Endometrial microvascular endothelial cells (primary cell): Measurements from ENCODE around the gene EI24. TPM values are rescaled to one million over a fixed set of nuclear protein-coding genes. Genes with fewer than 3 reads are reported as not detected.

ENCODE experiments used
- in situ Hi-C: cut with HindIII; loops from 2 replicates; pipeline ENCODE4 v1.10.0; 2017; ENCODE audit warnings: low sequenced_read_pairs, low pct_unique_long_range_greater_than_20kb; ENCODE audit errors: inconsistent ontology term
- total RNA-seq: library from RNA; depleted of rRNA; stranded (reverse); fragments of >200 nt; gene quantifications from one replicate; pipeline ENCODE4 v1.2.3, GENCODE V29; 2015; ENCODE audit errors: inconsistent ontology term

The EI24 gene
- total RNA-seq, 1 donor from 2014 or later = 154 TPM

DNA sequence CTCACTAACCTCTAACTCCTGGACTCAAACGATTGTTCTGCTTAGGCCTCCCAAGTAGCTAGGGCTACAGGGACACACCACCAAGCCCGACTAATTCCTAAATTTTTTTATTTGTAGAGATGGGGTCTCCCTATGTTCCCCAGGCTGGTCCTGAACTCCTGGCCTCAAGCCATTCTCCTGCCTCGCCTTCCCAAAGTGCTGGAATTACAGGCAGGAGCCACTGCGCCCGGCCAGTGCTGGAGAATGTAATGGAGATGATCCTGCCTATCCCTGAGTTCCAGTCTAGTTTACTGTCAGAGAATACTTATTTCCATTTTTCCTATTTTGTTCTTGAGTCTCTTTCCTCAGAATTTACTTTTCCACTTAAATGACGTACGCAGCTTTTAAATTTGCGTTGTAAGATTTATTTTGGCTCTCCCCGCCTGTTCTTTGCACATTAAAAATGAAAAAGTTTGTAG is 55.5 kb downstream of the EI24 start, which contains the start of gene CHEK1:
Gene CHEK1 (plus strand): TSS at position 408 of the 458 bp plus-strand sequence. CDS start 1,606 bp downstream, outside the sequence.
- in situ Hi-C loops = no loop called here

DNA sequence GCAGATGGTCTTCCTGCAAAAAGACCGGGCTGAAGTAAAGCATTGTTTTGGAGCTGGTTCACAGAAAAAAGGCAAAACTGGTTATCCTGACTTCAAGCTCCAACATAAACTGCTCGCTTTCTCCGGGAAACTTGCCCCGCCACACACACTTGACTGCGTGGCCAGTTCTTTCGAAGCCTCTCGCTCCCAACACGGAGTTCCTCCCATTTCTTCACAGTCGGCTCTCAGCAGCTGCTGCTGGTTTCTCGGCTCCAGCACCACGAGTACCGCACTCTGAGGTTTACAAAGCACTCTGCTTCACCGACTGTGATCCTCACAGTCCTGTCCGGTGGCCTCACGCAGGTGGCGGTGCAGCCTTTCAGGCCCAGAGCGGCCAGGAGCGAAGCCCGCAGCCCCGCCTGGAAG is 56.0 kb downstream of the EI24 start:
- in situ Hi-C loops = no loop called here

DNA sequence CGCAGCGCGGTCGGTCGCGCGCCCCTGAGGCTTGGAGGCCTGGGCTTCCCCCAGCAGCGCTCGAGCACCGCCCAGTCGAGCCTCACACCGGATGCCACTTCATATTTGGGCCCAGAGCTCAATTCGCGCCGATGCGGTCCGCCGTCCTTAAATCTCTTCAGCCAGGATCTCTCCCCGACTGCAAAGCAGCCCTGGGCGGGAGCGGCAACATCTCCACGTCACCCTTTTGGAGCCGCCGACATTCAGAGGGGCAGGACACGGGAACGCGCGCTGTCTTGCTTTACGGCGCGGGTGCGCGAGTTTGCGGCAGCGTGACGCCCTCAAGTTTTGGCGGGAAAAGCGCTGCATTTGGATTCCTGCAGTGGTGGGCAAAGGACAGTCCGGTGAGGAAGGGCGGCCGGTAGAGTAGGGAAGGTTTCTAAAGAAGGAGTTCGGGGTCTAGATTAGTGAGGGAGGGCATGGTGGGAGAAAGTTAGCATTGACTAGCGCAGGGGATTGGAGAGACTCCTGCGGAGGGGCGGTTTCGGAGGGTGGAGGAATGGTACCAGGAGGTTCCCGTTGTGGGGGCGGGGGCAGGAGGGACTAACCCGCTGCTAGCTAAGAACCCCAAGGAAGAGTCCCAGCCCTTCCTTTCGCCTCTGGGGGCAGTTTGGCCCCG is 56.5 kb downstream of the EI24 start:
- in situ Hi-C loops = no loop called here

DNA sequence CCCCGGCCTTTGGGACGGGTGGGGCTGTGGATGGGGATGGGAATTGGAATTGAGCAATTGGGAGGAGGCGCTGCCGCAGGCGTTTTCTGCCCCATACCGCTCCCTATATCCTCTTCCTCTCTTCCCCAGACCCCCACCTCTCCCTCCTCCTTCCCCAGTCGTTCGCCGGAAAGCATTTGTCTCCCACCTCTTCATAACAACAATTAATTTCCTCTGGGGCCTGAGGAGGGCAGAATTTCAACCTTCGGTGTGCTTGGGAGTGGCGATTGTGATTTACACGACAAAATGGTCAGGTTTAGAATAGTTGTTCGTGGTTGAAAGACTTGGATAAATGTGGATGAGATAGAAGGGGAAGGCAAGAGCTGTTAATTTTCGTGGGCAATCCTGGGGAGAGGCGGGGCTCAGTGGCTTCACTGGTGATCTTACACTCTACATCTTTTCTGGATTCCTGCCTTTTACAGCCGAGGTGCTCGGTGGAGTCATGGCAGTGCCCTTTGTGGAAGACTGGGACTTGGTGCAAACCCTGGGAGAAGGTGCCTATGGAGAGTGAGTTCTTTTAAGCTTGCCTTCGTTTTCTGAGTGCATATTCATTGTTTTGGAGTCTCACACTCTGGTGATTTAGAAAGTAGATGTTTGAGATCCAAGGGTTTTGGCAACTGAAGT is 57.1 kb downstream of the EI24 start:
- in situ Hi-C loops = no loop called here

DNA sequence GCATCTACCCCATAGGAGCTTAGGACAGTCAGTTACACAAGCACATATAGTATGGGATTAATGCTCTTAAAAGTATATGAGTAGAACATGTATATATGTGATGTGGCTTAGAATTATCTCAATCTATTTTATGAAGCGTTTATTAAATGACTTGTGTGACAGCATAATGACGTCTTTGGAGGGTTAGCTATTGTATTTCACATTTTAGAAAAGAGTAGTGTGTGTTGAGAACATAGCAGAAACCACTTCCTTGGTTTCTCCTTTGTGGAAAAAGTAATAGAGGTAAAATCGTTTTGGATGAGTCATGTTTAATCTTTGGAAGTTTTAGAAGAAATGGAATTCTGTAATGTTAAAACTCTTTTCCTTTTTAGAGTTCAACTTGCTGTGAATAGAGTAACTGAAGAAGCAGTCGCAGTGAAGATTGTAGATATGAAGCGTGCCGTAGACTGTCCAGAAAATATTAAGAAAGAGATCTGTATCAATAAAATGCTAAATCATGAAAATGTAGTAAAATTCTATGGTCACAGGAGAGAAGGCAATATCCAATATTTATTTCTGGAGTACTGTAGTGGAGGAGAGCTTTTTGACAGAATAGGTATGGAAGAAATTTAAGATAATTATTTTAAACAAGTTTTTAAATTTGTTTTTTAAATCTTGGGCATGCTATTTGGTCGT is 58.1 kb downstream of the EI24 start:
- in situ Hi-C loops = no loop called here

Other genes with a start within 250 kb of the EI24 start
- 30.9 TPM for gene FEZ1, start 73.2 kb upstream of the EI24 start, total RNA-seq
- gene STT3A, start 23.4 kb downstream of the EI24 start, total RNA-seq = 272 TPM
- 38.7 TPM for gene CHEK1, start 55.7 kb downstream of the EI24 start, total RNA-seq
- not detected for gene ACRV1, start 111.4 kb downstream of the EI24 start, total RNA-seq
- gene PATE1, start 176.8 kb downstream of the EI24 start, total RNA-seq = not detected
- not detected for gene PATE2, start 209.4 kb downstream of the EI24 start, total RNA-seq
- gene PATE3, start 218.7 kb downstream of the EI24 start, total RNA-seq = not detected